Transverse colon (tissue), 4 donors: ENCODE data around the gene DOK7. TPM values are rescaled to one million over a fixed set of nuclear protein-coding genes. Genes with fewer than 3 reads are reported as not detected.

Experiments
- DNase-seq: peaks from one replicate; pipeline ENCODE4 v3.0.0-alpha.2; 2019
- H3K27ac ChIP-seq, 4 donors: fragments of 200-600 bp; sonication (generic); 2 replicates each; pipeline ENCODE4 v1.5.1; 2016 to 2018; ENCODE audit warnings: inconsistent platforms in 4 of 4
- H3K27me3 ChIP-seq: fragments of 200-600 bp; sonication (generic); 2 replicates; pipeline ENCODE4 v1.5.1; 2017; ENCODE audit warnings: inconsistent platforms
- H3K36me3 ChIP-seq, 4 donors: fragments of 200-600 bp; sonication (generic); 2 replicates each; pipeline ENCODE4 v1.5.1; 2017 to 2019; ENCODE audit warnings: inconsistent platforms in 4 of 4
- H3K4me1 ChIP-seq, 4 donors: fragments of 200-600 bp; sonication (generic); 2 replicates each; pipeline ENCODE4 v1.5.1; 2017 to 2020; ENCODE audit warnings: inconsistent platforms in 4 of 4
- H3K4me3 ChIP-seq, 4 donors: fragments of 200-600 bp; sonication (generic); 1 replicate in 1 of 4; 2 replicates in 3 of 4; pipeline versions ENCODE4 v1.5.1 to v1.6.1; 2017 to 2019; ENCODE audit warnings: inconsistent platforms in 4 of 4
- H3K9me3 ChIP-seq, 2 donors: fragments of 200-600 bp; sonication (generic); 2 replicates each; pipeline ENCODE4 v1.5.1; 2017 to 2019; ENCODE audit warnings: inconsistent platforms in 2 of 2
- CTCF ChIP-seq, 5 experiments: fragments of 200-600 bp in 3 of 5; fragments of 450-650 bp in 2 of 5; sonication (generic) in 3 of 5; IDR thresholded peaks; 1 replicate in 2 of 5; 2 replicates in 3 of 5; pipeline ENCODE4 v1.5.1; 2016 to 2017; ENCODE audit warnings: antibody characterized with exemption in 5 of 5, inconsistent platforms in 3 of 5, mild to moderate bottlenecking in 2 of 5, moderate library complexity in 1 of 5
- EP300 ChIP-seq: sonication (generic); formaldehyde crosslinking; IDR thresholded peaks from one replicate; pipeline ENCODE4 v1.6.1; 2017; ENCODE audit warnings: antibody characterized with exemption, low read depth
- POLR2A ChIP-seq: fragments of 450-650 bp; IDR thresholded peaks from one replicate; pipeline ENCODE4 v1.6.1; 2016; ENCODE audit warnings: antibody characterized with exemption, mild to moderate bottlenecking, moderate library complexity
- POLR2AphosphoS5 ChIP-seq, 3 donors: sonication (generic); formaldehyde crosslinking; IDR thresholded peaks; one replicate each; pipeline ENCODE4 v1.6.1; 2016; ENCODE audit warnings: antibody characterized with exemption in 3 of 3
- WGBS, 2 donors: methylation state at CpG; one replicate each; pipeline ENCODE4 v1.1.5; 2018; ENCODE audit warnings: low coverage in 1 of 2; 5-methylcytosine and 5-hydroxymethylcytosine counted together
- in situ Hi-C, 4 donors: fragments of 200-750 bp; cut with MboI; loops; one replicate each; pipeline versions ENCODE4 v1.15.0 to v1.15.1; 2017; ENCODE audit warnings: low sequenced_read_pairs in 3 of 4, low pct_ligation_motif_present in 1 of 4, low pct_unique_long_range_greater_than_20kb in 1 of 4
- intact Hi-C: fragments of 100-400 bp; cut with DNase I; formaldehyde crosslinking; loops from one replicate; pipeline ENCODE4 v1.15.1; 2023; ENCODE audit warnings: low total_unique reads
- total RNA-seq, 4 donors: library from RNA; depleted of rRNA; stranded (reverse); fragments of >200 nt; gene quantifications; one replicate each; pipeline ENCODE4 v1.1.0, GENCODE V29; 2016

The DOK7 gene
- total RNA-seq, 4 donors from 2014 or later, result 0.27 to 0.95 TPM; not detected in 2

GRCh38 chr4:3518511-3518880 lies 55.4 kb downstream of the DOK7 start:
- Histone ChIP-seq H3K4me1 (no peaks in the 10 kb centered on the region), H3K9me3 (no peaks in the 10 kb centered on the region), H3K36me3 (peaks cover 0 to 64% (median 33%) of the 10 kb centered on the region in 4 donors), H3K27ac (no peak overlapping the region), H3K4me3 (no peak overlapping the region), H3K27me3 (no peaks in the 10 kb centered on the region)
- TF ChIP-seq CTCF (IDR thresholded peaks at IDR 0.05) (no peak), POLR2A (no peak), POLR2AphosphoS5 (IDR thresholded peaks at IDR 0.05) (no peak), EP300 (no peak)
- in situ Hi-C loops (no loop called here), intact Hi-C loops (no loop called here)
- 95% methylated on average over 7 of the region's 11 CpGs; no CpG with 5 or more reads in 1 of the 2 donors for WGBS, 2 donors
- peak; percentile 4 for DNase-seq

GRCh38 chr4:3518941-3519340 lies 55.8 kb downstream of the DOK7 start:
- H3K27me3 ChIP-seq, result no peaks in the 10 kb centered on the region
- H3K27ac ChIP-seq, result no peak overlapping the region
- in situ Hi-C loops, result no loop called here
- no peaks in the 10 kb centered on the region for H3K4me1 ChIP-seq
- 93% methylated on average over 18 of the region's 18 CpGs; no CpG with 5 or more reads in 1 of the 2 donors for WGBS, 2 donors
- no peaks in the 10 kb centered on the region for H3K9me3 ChIP-seq
- TF ChIP-seq POLR2AphosphoS5 (IDR thresholded peaks at IDR 0.05), result no peak
- no peak for TF ChIP-seq POLR2A
- no peak for TF ChIP-seq CTCF (IDR thresholded peaks at IDR 0.05)
- no peak for TF ChIP-seq EP300
- DNase-seq, result peak; percentile 4
- no peak overlapping the region for H3K4me3 ChIP-seq
- intact Hi-C loops, result no loop called here
- peaks cover 0 to 63% (median 35%) of the 10 kb centered on the region in 4 donors for H3K36me3 ChIP-seq

GRCh38 chr4:3519468-3520264 lies 56.6 kb downstream of the DOK7 start:
- Histone ChIP-seq H3K27ac (no peak overlapping the region), H3K27me3 (no peaks in the 10 kb centered on the region), H3K36me3 (peaks cover 0 to 61% (median 34%) of the 10 kb centered on the region in 4 donors), H3K9me3 (no peaks in the 10 kb centered on the region), H3K4me1 (no peaks in the 10 kb centered on the region), H3K4me3 (no peak overlapping the region)
- intact Hi-C loops (no loop called here), in situ Hi-C loops (no loop called here)
- 93% methylated on average over 23 of the region's 23 CpGs; no CpG with 5 or more reads in 1 of the 2 donors for WGBS, 2 donors
- DNase-seq, result peak; percentile 3
- TF ChIP-seq POLR2AphosphoS5 (IDR thresholded peaks at IDR 0.05), result no peak
- no peak for TF ChIP-seq EP300
- TF ChIP-seq CTCF (IDR thresholded peaks at IDR 0.05), result no peak

GRCh38 chr4:3520276-3520675 lies 57.2 kb downstream of the DOK7 start:
- H3K27ac ChIP-seq, result no peak overlapping the region
- intact Hi-C loops, result no loop called here
- DNase-seq, result no peak
- H3K36me3 ChIP-seq, result peaks cover 0 to 55% (median 33%) of the 10 kb centered on the region in 4 donors
- no peaks in the 10 kb centered on the region for H3K4me1 ChIP-seq
- TF ChIP-seq POLR2A (no peak), EP300 (no peak), CTCF (IDR thresholded peaks at IDR 0.05) (no peak), POLR2AphosphoS5 (IDR thresholded peaks at IDR 0.05) (no peak)
- H3K27me3 ChIP-seq, result no peaks in the 10 kb centered on the region
- WGBS, 2 donors, result 85% methylated on average over 11 of the region's 11 CpGs; no CpG with 5 or more reads in 1 of the 2 donors
- in situ Hi-C loops, result no loop called here
- H3K9me3 ChIP-seq, result no peaks in the 10 kb centered on the region
- no peak overlapping the region for H3K4me3 ChIP-seq
